Stimulated activated naive CD8-positive, alpha-beta T cell treated with anti-CD3 and anti-CD28 coated beads, Interleukin-15, Interleukin-2, amounts not matched to agents 100 ng/mL and 50 ng/mL, for 24 hours (primary cell): ENCODE data around the gene ABAT.
A peak's percentile ranks its signal among the peaks of the same experiment; 100 is the strongest.

Experiments used
- H3K27ac Mint-ChIP-seq: one replicate; pipeline ENCODE4 v1.8.0; 2021; ENCODE audit warnings: mild to moderate bottlenecking, mixed read lengths
- H3K27me3 Mint-ChIP-seq: one replicate; pipeline ENCODE4 v1.8.0; 2021; ENCODE audit warnings: mixed read lengths
- H3K36me3 Mint-ChIP-seq: one replicate; pipeline ENCODE4 v1.8.0; 2021; ENCODE audit warnings: low read depth, mixed read lengths
- H3K4me1 Mint-ChIP-seq: one replicate; pipeline ENCODE4 v1.8.0; 2021; ENCODE audit warnings: low read depth, mixed read lengths
- H3K4me3 Mint-ChIP-seq: one replicate; pipeline ENCODE4 v1.8.0; 2021; ENCODE audit warnings: mild to moderate bottlenecking, mixed read lengths
- H3K9me3 Mint-ChIP-seq: one replicate; pipeline ENCODE4 v1.8.0; 2021; ENCODE audit warnings: mixed read lengths

The ABAT gene

DNA sequence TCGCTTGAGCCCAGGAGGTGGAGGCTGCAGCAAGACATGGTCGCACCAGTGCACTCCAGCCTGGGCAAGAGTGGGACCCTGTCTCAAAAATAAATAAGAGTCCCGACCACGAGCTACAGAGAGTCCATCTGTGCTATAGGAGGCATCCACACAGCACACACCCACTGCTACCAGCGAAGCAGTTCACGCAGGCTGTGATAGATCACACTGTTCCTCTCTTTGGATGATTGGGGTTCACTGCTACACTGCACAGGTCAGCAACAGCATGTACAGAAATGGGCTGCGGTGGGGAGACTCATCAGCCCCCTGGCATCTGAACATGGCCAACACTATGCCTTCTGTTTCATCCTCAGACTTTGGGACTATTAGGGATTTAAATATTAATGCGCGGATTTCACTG lies 157.0 kb downstream of the ABAT start:
- Mint-ChIP-seq H3K27ac (no peak overlapping the region), H3K36me3 (peaks cover 61% of the 10 kb centered on the region), H3K9me3 (no peaks in the 10 kb centered on the region), H3K27me3 (no peaks in the 10 kb centered on the region), H3K4me3 (no peak overlapping the region), H3K4me1 (peaks cover 10% of the 10 kb centered on the region)

- Mint-ChIP-seq H3K27me3 (no peaks in the 10 kb centered on the region), H3K36me3 (peaks cover 54% of the 10 kb centered on the region), H3K4me3 (no peak overlapping the region), H3K9me3 (no peaks in the 10 kb centered on the region), H3K27ac (peak overlapping the region; percentile 26), H3K4me1 (peaks cover 10% of the 10 kb centered on the region)
These were observed 157.7 kb downstream of the ABAT start for GRCh38 chr16:8831871-8832716.

- Mint-ChIP-seq H3K27ac (peak overlapping the region; percentile 11), H3K4me1 (peaks cover 10% of the 10 kb centered on the region), H3K36me3 (peaks cover 54% of the 10 kb centered on the region), H3K4me3 (no peak overlapping the region), H3K27me3 (no peaks in the 10 kb centered on the region), H3K9me3 (no peaks in the 10 kb centered on the region)
These were observed 158.3 kb downstream of the ABAT start for GRCh38 chr16:8832717-8833105.
